ENCODE results near the gene NPEPPS.

NPEPPS gene

GRCh38 chr17:47621293-47622179 is 90.6 kb downstream of the NPEPPS start:
- no peak for FAIRE-seq
- no peak for DNase-seq (ENCODE audit: insufficient read length, low spot score)
- TF ChIP-seq CTCF (IDR thresholded peaks at IDR 0.05; ENCODE audit: insufficient read depth, missing control alignments), result peak; percentile 25

GRCh38 chr17:47622180-47622549 is 91.3 kb downstream of the NPEPPS start:
- FAIRE-seq (no peak), DNase-seq (ENCODE audit: insufficient read length, low spot score) (no peak)
- TF ChIP-seq CTCF (IDR thresholded peaks at IDR 0.05; ENCODE audit: insufficient read depth, missing control alignments), result no peak

- FAIRE-seq (no peak), DNase-seq (ENCODE audit: insufficient read length, low spot score) (no peak)
- TF ChIP-seq CTCF (IDR thresholded peaks at IDR 0.05; ENCODE audit: insufficient read depth, missing control alignments), result no peak
These were observed 93.8 kb downstream of the NPEPPS start for GRCh38 chr17:47624727-47625068.

- TF ChIP-seq CTCF (IDR thresholded peaks at IDR 0.05; ENCODE audit: insufficient read depth, missing control alignments), result no peak
- no peak for DNase-seq (ENCODE audit: insufficient read length, low spot score)
These were observed 97.2 kb downstream of the NPEPPS start for GRCh38 chr17:47628014-47628566.

GRCh38 chr17:47629826-47630225 is 98.9 kb downstream of the NPEPPS start:
- FAIRE-seq (no peak), DNase-seq (ENCODE audit: insufficient read length, low spot score) (no peak)
- TF ChIP-seq CTCF (IDR thresholded peaks at IDR 0.05; ENCODE audit: insufficient read depth, missing control alignments), result no peak

More at GRCh38 chr17:47628014-47628566, 97.2 kb downstream of the NPEPPS start:
- FAIRE-seq, result no peak

- FAIRE-seq, result no peak
- no peak for TF ChIP-seq CTCF (IDR thresholded peaks at IDR 0.05; ENCODE audit: insufficient read depth, missing control alignments)
- DNase-seq (ENCODE audit: insufficient read length, low spot score), result no peak
These were observed 99.7 kb downstream of the NPEPPS start for GRCh38 chr17:47630614-47631013.

GRCh38 chr17:47632991-47633390 is 102.1 kb downstream of the NPEPPS start:
- no peak for FAIRE-seq
- no peak for TF ChIP-seq CTCF (IDR thresholded peaks at IDR 0.05; ENCODE audit: insufficient read depth, missing control alignments)
- no peak for DNase-seq (ENCODE audit: insufficient read length, low spot score)

Data from D721Med (cell line).